ENCODE results near the gene SLC31A1.
"Not testable (repeated sequence)": the region's sequence is repeated elsewhere in the genome, so short reads cannot be mapped to it uniquely, and the experiment has no call there.

The SLC31A1 gene

DNA sequence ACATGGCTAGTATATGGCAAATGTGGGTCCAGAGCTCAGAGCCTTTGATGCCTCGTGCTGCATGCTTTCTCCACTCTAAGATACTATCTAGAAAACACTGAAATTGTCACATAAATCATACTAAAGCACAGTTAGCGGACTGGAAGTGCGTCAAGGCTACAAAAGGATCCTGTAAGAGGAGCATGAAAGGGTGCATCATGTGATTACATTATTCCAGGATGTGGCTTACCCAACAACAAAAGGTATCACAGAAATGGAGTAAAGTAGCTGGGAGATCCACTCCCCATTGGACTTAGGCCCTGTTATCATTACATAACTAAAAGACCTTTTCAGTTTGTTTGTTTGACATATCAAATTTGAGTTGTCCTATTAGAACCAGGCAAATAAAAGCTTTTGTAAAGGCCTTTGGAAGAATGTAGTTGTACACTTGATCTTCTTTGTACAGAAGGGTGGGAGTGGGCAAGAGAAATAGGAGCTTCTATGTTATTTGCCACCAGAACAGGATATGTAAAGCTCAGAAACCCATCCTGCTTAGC is 6.9 kb downstream of the SLC31A1 start:
- Histone ChIP-seq H3K36me3 (ENCODE audit: insufficient read depth, low read length) (peaks cover 5% of the 10 kb centered on the region), H3K4me3 (ENCODE audit: low read length) (no peak overlapping the region), H3K4me1 (ENCODE audit: insufficient read depth, low read length) (peaks cover 2% of the 10 kb centered on the region), H2AFZ (ENCODE audit: low read depth, low read length) (no peak overlapping the region), H3K9me3 (ENCODE audit: low read length) (no peaks in the 10 kb centered on the region), H3K27me3 (ENCODE audit: insufficient read depth, low read length) (no peaks in the 10 kb centered on the region)

DNA sequence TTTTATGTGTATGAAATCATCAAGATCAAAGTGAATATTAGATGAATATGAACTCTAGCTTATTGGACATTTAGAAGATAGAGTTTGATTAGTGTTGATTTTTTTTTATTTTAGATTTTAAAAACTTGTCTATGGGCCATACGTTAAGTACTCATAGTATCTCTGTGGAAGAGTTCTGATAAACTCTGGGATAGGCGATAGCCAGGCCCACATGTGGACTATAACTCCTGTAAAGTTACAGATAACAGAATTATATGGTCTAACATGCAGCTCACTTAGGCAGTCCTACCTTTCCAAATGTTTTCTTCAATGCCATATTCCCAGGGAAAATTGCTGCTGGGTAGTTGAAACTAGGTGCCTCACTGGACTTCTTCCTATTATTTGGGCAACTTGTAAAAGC is 10.4 kb downstream of the SLC31A1 start:
- no peaks in the 10 kb centered on the region for H3K9me3 ChIP-seq (ENCODE audit: low read length)

DNA sequence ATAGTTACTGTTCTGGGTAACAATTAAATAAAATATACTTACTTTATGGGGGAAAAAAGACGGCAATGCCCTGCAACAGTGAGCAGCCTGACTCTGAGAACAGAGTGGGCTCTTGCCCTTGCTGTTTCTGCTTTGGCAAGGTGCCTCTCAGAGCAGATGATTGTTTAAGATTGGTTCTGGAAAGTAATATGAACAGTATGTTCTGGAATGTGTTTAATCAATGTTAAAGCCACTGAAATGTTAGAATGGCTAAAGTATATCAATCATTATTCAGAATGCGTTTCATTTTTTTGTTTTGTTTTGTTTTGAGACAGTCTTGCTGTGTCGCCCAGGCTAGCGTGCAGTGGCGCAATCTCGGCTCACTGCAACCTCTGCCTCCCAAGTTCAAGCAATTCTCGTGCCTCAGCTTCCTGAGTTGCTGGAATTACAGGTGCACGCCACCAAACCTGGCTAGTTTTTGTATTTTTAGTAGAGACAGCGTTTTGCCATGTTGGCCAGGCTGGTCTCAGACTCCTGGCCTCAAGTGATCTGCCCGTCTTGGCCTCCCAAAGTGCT is 14.4 kb downstream of the SLC31A1 start:
- not testable (repeated sequence) for H2AFZ ChIP-seq (ENCODE audit: low read depth, low read length); H3K9me3 ChIP-seq (ENCODE audit: low read length); H3K4me1 ChIP-seq (ENCODE audit: insufficient read depth, low read length); H3K27me3 ChIP-seq (ENCODE audit: insufficient read depth, low read length); H3K36me3 ChIP-seq (ENCODE audit: insufficient read depth, low read length); H3K4me3 ChIP-seq (ENCODE audit: low read length)

More for the DNA sequence above, 10.4 kb downstream of the SLC31A1 start:
- Histone ChIP-seq H3K27me3 (ENCODE audit: insufficient read depth, low read length) (no peaks in the 10 kb centered on the region), H2AFZ (ENCODE audit: low read depth, low read length) (no peak overlapping the region), H3K4me1 (ENCODE audit: insufficient read depth, low read length) (no peaks in the 10 kb centered on the region), H3K4me3 (ENCODE audit: low read length) (no peak overlapping the region), H3K36me3 (ENCODE audit: insufficient read depth, low read length) (no peaks in the 10 kb centered on the region)

DNA sequence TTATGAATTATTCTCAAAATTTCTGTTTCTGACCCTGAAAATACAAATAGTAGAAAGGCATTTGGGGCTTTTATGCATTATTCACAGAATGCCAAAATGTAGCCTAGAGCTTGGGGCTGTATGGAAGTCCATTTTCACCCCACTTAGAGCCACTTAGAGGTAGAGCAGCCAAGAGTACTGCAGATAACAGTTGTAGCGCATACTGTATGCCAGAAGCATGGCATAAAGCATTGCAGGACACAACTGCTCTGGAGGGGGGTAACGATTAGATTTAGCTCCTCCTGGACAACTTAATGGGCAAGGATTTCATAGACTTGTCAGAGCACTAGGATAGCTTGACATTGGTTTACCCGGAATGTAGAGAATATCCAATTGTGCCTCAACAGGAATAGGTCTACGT is 15.7 kb downstream of the SLC31A1 start:
- H3K4me3 ChIP-seq (ENCODE audit: low read length) = no peak overlapping the region

DNA sequence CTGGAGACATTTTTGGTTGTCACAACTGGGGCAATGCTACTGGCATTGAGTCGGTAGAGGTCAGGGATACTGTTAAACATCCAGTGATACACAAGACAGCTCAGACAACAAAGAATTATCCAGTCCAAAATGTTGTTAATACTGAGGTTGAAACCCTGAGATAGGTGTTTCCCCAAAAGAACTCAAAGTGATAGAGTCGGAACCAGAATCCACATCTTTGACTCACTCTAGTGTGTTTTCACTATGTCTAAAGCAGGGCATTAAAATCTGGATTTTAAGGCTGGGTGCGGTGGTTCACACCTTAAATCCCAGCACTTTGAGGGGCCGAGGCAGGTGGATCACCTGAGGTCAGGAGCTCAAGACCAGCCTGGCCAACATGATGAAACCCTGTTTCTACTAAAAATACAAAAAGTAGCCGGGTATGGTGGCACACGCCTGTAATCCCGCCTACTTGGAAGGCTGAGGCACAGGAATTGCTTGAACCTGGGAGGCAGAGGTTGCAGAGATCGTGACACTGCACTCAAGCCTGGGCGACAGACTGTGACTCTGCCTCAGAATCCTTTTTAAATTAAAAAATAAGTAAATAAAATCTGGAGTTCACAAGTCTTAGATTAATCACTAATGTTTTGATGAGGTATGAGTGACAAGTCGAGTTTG is 17.0 kb downstream of the SLC31A1 start:
- Histone ChIP-seq H2AFZ (ENCODE audit: low read depth, low read length) (no peak overlapping the region), H3K4me3 (ENCODE audit: low read length) (no peak overlapping the region), H3K27me3 (ENCODE audit: insufficient read depth, low read length) (no peaks in the 10 kb centered on the region), H3K4me1 (ENCODE audit: insufficient read depth, low read length) (no peaks in the 10 kb centered on the region), H3K36me3 (ENCODE audit: insufficient read depth, low read length) (no peaks in the 10 kb centered on the region), H3K9me3 (ENCODE audit: low read length) (no peaks in the 10 kb centered on the region)

More for the DNA sequence above, 15.7 kb downstream of the SLC31A1 start:
- Histone ChIP-seq H3K4me1 (ENCODE audit: insufficient read depth, low read length) (no peaks in the 10 kb centered on the region), H3K9me3 (ENCODE audit: low read length) (no peaks in the 10 kb centered on the region), H3K36me3 (ENCODE audit: insufficient read depth, low read length) (no peaks in the 10 kb centered on the region), H3K27me3 (ENCODE audit: insufficient read depth, low read length) (no peaks in the 10 kb centered on the region), H2AFZ (ENCODE audit: low read depth, low read length) (no peak overlapping the region)

DNA sequence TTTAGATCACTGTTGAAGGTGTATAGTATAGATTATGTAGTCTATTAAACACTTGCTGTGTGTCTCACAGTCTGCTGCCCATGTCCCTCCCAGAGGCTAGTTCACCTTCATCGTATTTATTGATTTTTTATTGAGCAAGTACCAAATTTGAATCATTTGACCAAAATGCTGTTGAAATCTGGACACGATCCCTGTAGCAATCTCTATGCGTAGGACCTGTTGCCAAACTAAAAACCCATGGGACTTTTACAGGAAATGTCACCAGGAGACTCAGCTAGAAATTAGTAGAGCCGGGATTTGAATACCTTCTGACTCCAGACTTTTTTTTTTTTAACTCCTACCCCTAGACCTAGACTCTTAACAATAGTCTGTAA is 17.5 kb downstream of the SLC31A1 start:
- no peak overlapping the region for H3K4me3 ChIP-seq (ENCODE audit: low read length)
- H3K9me3 ChIP-seq (ENCODE audit: low read length) = no peaks in the 10 kb centered on the region
- H3K4me1 ChIP-seq (ENCODE audit: insufficient read depth, low read length) = no peaks in the 10 kb centered on the region
- H3K27me3 ChIP-seq (ENCODE audit: insufficient read depth, low read length) = no peaks in the 10 kb centered on the region
- H3K36me3 ChIP-seq (ENCODE audit: insufficient read depth, low read length) = no peaks in the 10 kb centered on the region
- H2AFZ ChIP-seq (ENCODE audit: low read depth, low read length) = no peak overlapping the region

DNA sequence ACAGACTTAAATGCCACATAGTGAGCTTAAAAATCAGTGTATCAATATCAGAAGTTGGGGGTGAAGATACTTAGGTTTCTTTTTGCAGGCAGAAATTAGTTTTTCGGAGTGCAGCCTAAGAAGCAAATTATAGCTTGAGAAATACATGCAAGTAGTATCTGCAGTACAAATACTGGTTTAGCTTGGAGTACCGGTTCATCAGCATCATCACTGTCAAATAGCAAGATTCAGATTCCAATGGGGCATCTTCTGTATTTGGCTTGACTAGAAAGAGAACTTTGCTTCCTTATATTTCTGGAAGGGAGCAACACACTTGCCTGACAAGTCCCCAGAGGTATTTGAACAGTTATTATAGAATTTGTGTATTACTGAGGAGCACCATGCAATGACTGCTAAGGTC is 19.8 kb downstream of the SLC31A1 start:
- Histone ChIP-seq H3K27me3 (ENCODE audit: insufficient read depth, low read length) (no peaks in the 10 kb centered on the region), H3K4me1 (ENCODE audit: insufficient read depth, low read length) (no peaks in the 10 kb centered on the region), H3K4me3 (ENCODE audit: low read length) (no peak overlapping the region), H3K9me3 (ENCODE audit: low read length) (no peaks in the 10 kb centered on the region), H2AFZ (ENCODE audit: low read depth, low read length) (no peak overlapping the region), H3K36me3 (ENCODE audit: insufficient read depth, low read length) (no peaks in the 10 kb centered on the region)

DNA sequence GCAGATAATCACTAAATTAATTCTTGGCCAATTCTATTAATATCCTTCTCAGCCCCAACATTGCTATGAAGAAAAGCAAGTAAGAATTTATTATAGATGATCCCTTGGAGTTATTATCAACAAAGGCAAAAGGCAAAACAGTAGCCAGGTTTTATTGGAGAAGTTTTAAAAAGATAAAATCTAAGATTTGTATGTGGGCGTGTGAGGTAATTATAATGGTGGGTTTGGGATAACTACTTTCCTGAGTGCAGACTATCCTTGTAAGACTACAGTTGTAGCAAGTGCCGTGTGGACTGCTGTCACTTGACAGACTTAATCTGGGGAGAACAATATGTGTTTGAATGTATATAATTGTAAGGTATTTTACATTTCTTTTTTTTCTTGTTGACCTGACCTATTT is 23.2 kb downstream of the SLC31A1 start:
- H3K36me3 ChIP-seq (ENCODE audit: insufficient read depth, low read length) = no peaks in the 10 kb centered on the region
- no peak overlapping the region for H3K4me3 ChIP-seq (ENCODE audit: low read length)
- no peaks in the 10 kb centered on the region for H3K9me3 ChIP-seq (ENCODE audit: low read length)
- no peaks in the 10 kb centered on the region for H3K4me1 ChIP-seq (ENCODE audit: insufficient read depth, low read length)
- H2AFZ ChIP-seq (ENCODE audit: low read depth, low read length) = no peak overlapping the region
- H3K27me3 ChIP-seq (ENCODE audit: insufficient read depth, low read length) = no peaks in the 10 kb centered on the region

DNA sequence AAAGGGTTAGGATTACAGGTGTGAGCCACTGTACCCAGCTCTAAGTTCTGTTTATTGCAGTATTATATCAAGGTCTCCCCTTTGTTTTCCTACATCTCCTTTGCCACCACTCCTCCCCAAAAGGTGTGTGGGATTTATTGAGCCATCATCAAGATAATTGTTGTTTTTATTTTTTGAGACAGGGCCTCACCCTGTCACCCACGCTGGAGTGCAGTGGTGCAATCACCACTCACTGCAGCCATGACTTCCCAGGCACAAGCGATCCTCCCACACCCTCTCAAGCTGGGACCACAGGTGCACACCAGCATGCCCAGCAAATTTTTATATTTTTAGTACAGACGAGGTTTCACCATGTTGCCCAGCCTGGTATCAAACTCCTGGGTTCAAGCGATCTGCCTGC is 24.6 kb downstream of the SLC31A1 start:
- Histone ChIP-seq H3K9me3 (ENCODE audit: low read length) (no peaks in the 10 kb centered on the region), H3K36me3 (ENCODE audit: insufficient read depth, low read length) (no peaks in the 10 kb centered on the region), H3K4me1 (ENCODE audit: insufficient read depth, low read length) (no peaks in the 10 kb centered on the region), H2AFZ (ENCODE audit: low read depth, low read length) (no peak overlapping the region), H3K27me3 (ENCODE audit: insufficient read depth, low read length) (no peaks in the 10 kb centered on the region), H3K4me3 (ENCODE audit: low read length) (no peak overlapping the region)

DNA sequence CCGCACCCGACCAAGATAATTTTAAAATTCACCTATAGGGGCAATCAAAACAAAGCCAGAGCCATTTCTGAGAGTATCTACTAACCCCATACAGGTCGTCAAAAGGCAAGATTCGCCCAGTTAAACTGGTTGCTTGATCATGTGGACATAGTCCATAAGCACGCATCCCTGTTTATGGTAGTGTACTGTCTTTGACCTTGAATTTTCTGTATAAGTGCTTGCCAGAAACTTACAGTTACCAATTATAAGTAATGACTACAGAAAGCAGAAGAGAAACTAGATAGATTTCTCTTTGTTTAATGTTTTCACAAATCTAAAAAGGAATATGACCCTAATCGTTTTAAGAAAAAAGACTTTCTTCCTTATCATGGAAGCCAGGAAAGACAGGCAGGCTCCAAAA is 25.6 kb downstream of the SLC31A1 start:
- Histone ChIP-seq H3K4me1 (ENCODE audit: insufficient read depth, low read length) (no peaks in the 10 kb centered on the region), H3K36me3 (ENCODE audit: insufficient read depth, low read length) (no peaks in the 10 kb centered on the region), H3K27me3 (ENCODE audit: insufficient read depth, low read length) (no peaks in the 10 kb centered on the region), H3K4me3 (ENCODE audit: low read length) (no peak overlapping the region), H2AFZ (ENCODE audit: low read depth, low read length) (no peak overlapping the region), H3K9me3 (ENCODE audit: low read length) (no peaks in the 10 kb centered on the region)

DNA sequence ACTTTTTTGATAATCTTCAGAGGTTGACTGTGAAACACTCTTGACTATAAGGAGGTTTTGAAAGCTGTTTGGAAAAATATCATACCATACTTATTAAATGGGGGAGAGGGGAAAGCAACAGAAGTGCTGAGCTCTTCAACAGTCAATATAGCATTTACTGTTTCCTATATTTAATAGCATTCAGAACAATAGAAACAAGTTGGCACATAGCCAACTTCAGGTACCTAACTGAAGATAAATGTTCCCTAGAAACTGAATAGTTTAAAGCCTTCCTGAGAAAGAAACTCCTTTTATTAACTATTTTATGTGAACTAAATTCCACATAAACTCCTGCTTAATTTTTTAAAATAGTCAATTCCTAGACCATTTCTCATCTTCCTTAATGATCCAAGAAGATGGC is 26.3 kb downstream of the SLC31A1 start:
- H3K9me3 ChIP-seq (ENCODE audit: low read length) = no peaks in the 10 kb centered on the region
- H3K4me1 ChIP-seq (ENCODE audit: insufficient read depth, low read length) = no peaks in the 10 kb centered on the region
- H3K4me3 ChIP-seq (ENCODE audit: low read length) = no peak overlapping the region
- no peaks in the 10 kb centered on the region for H3K27me3 ChIP-seq (ENCODE audit: insufficient read depth, low read length)
- H3K36me3 ChIP-seq (ENCODE audit: insufficient read depth, low read length) = no peaks in the 10 kb centered on the region
- no peak overlapping the region for H2AFZ ChIP-seq (ENCODE audit: low read depth, low read length)

DNA sequence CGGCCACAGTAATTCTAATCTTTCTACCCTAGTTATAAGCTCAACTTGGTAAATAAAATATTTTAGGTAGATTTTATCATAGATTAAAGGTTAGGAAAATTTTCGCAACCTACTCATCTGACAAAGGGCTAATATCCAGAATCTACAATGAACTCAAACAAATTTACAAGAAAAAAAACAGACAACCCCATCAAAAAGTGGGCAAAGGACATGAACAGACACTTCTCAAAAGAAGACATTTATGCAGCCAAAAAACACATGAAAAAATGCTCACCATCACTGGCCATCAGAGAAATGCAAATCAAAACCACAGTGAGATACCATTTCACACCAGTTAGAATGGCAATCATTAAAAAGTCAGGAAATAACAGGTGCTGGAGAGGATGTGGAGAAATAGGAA is 28.3 kb downstream of the SLC31A1 start:
- H3K9me3 ChIP-seq (ENCODE audit: low read length); H2AFZ ChIP-seq (ENCODE audit: low read depth, low read length); H3K36me3 ChIP-seq (ENCODE audit: insufficient read depth, low read length); H3K4me3 ChIP-seq (ENCODE audit: low read length); H3K27me3 ChIP-seq (ENCODE audit: insufficient read depth, low read length); H3K4me1 ChIP-seq (ENCODE audit: insufficient read depth, low read length): not testable (repeated sequence)

DNA sequence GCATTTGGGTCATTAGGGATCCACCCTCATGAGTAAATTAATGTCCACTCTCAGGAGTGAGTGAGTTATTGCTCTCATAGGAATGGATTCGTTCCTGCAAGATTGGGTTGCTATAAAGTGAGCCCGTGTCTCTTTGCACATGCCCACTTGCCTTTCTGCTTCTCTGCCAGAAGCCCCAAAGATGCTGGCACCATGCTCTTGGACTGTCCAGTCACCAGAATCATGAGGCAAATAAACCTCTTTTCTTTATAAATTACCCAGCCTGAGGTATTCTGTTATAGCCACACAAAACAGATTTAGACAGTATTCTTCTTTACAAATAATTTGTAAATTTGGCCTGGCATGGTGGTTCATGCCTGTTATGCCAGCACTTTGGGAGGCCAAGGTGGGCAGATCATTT is 29.5 kb downstream of the SLC31A1 start:
- Histone ChIP-seq H3K4me1 (ENCODE audit: insufficient read depth, low read length) (no peaks in the 10 kb centered on the region), H3K36me3 (ENCODE audit: insufficient read depth, low read length) (no peaks in the 10 kb centered on the region), H3K9me3 (ENCODE audit: low read length) (no peaks in the 10 kb centered on the region), H3K4me3 (ENCODE audit: low read length) (no peak overlapping the region), H3K27me3 (ENCODE audit: insufficient read depth, low read length) (no peaks in the 10 kb centered on the region), H2AFZ (ENCODE audit: low read depth, low read length) (no peak overlapping the region)

DNA sequence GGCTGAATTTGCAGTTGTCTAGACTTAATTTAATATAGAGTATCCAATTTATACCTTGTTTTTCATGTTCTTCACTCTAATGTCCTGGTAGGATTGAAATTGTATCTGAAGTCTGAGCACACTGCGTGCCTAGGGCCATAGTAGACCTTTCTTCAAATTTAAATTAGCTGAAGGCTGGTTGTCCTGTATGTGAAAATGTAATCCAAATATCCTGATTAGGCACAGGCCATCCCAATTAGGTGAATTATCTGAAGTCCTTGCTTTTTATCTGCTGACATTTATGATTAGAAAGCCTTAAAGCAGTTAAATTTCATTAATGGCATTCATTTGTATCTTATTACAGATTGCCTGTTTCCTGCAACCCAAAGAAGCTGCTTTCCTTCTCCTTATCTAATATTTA is 33.6 kb downstream of the SLC31A1 start:
- Histone ChIP-seq H2AFZ (ENCODE audit: low read depth, low read length) (no peak overlapping the region), H3K36me3 (ENCODE audit: insufficient read depth, low read length) (peaks cover 25% of the 10 kb centered on the region), H3K9me3 (ENCODE audit: low read length) (no peaks in the 10 kb centered on the region), H3K4me1 (ENCODE audit: insufficient read depth, low read length) (no peaks in the 10 kb centered on the region), H3K27me3 (ENCODE audit: insufficient read depth, low read length) (no peaks in the 10 kb centered on the region), H3K4me3 (ENCODE audit: low read length) (no peak overlapping the region)
